OCI-LY7 (cell line): Measurements from ENCODE around the gene SECISBP2.

Experiments
- CTCF ChIP-seq: fragments of 200-600 bp; sonication (generic); conservative IDR thresholded peaks from 2 replicates; pipeline ENCODE4 v1.5.1; 2014; ENCODE audit warnings: mild to moderate bottlenecking, antibody characterized with exemption, low read length, moderate library complexity, mixed read lengths
- EZH2phosphoT487 ChIP-seq: fragments of 200-600 bp; sonication (generic); IDR thresholded peaks from 2 replicates; pipeline ENCODE4 v1.6.1; 2018; ENCODE audit warnings: low read depth, borderline replicate concordance, mild to moderate bottlenecking, mixed run types, antibody characterized with exemption, low read length, moderate library complexity, mixed read lengths

- TF ChIP-seq CTCF (no peak), EZH2phosphoT487 (no peak)
Observed at GRCh38 chr9:89378541-89378940, 60.2 kb downstream of the SECISBP2 start.
